CD4-positive, alpha-beta T cell treated with Interleukin-4 for 4 hours (primary cell): ENCODE measurements around the gene TRMT112.
A peak's percentile ranks its signal among the peaks of the same experiment; 100 is the strongest.
"Not testable (repeated sequence)": the region's sequence is repeated elsewhere in the genome, so short reads cannot be mapped to it uniquely, and the experiment has no call there.

ENCODE experiments used
- DNase-seq: peaks from one replicate; pipeline ENCODE4 v3.0.0-alpha.2; 2020

Gene TRMT112

DNA sequence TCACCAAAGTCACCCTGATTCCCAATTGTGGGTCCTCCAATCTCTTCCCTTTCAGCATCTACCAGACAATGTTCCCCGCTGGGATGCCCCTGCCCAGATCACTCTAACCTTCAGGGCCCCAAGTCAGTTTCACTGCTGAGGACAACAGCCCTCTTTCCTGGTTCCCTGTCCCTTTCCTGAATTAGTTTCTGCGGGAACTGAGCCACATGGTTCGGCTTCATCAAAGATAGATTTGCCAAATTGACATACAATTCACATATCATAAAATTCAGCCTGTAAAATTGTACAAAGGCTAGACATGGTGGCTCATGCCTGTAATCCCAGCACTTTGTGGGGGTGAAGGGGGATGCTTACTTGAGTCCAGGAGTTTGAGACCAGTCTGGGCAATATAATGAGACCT is 10.6 kb upstream of the TRMT112 start:
- DNase-seq: no peak

DNA sequence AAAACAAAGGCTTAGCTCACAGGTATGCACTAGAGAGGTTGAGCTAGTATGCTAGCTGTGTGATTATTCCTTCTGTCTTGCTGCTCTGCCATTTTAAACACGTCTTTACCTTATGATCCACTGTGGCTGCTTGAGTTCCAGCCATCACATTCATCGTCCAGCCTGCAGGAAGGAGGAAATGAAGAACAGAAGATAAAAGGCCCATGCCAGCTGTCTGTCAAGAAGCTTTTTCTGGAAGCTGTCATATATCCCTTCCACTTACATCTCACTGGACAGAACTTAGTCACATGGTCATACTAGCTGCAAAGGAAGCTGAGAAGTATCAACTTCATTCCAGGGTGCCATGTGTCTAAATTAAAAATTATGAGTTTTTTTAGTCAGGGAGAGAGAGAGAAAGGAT is 10.0 kb upstream of the TRMT112 start:
- no peak for DNase-seq

- no peak for DNase-seq
These were observed 7.5 kb upstream of the TRMT112 start for GRCh38 chr11:64324692-64325469.

DNA sequence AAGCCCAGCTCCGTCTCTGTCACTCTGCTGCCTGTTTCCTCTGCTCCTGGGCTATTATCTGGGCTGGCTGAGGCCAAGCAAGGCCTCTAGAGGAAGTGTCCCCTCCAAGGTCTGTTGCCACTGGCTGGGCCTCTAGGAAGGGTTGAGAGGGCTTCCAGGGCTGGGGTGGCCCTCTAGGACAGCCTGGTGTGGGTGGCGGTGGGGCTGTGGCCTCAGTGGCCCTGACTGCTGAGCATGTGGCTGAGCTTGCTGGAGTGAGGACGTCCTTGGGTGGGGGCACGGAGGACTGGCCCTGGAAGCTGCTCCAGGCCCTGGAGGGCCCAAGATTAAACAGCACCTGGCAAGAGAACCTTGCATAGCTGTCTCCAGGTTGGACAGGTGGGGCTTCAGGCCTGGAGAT is 6.6 kb upstream of the TRMT112 start:
- DNase-seq: not testable (repeated sequence)

- DNase-seq: no peak
These were observed 6.0 kb upstream of the TRMT112 start for GRCh38 chr11:64323373-64323772.

DNA sequence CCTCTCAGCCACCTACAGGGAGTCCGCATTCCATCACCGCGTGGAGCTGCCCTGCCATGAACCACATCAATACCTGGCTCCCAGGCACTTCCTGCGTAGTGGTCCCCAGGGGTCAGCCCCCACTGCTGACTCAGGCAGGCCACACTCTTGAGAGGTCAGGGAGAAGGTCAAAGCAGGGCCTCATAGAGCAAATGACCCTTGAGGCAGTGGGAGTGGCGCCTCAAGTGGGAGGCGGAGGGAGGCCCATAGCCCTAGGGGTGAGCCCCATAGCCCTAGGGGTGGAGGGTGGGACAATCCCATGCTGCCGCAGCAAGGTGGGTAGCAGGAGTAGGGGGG is 5.5 kb upstream of the TRMT112 start:
- DNase-seq: no peak

- DNase-seq: no peak
These were observed 4.2 kb upstream of the TRMT112 start for GRCh38 chr11:64321533-64321932.

GRCh38 chr11:64321026-64321425 is 3.7 kb upstream of the TRMT112 start:
- DNase-seq: no peak

DNA sequence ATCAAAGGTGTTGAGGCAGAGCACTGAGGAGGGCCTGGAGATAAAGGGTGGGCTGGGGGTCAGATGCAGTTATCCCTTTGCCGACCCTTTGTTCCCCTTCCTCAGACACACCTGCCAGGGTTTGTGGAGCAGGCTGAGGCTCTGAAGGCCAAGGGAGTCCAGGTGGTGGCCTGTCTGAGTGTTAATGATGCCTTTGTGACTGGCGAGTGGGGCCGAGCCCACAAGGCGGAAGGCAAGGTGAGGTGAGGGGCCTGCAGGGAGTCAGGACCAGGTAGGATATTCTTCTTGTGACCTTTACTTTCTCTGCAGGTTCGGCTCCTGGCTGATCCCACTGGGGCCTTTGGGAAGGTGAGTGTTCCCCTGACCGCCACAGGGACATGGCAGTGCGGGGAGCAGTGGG is 3.2 kb upstream of the TRMT112 start:
- DNase-seq: no peak

GRCh38 chr11:64318766-64319761 is 1.7 kb upstream of the TRMT112 start:
- no peak for DNase-seq

DNA sequence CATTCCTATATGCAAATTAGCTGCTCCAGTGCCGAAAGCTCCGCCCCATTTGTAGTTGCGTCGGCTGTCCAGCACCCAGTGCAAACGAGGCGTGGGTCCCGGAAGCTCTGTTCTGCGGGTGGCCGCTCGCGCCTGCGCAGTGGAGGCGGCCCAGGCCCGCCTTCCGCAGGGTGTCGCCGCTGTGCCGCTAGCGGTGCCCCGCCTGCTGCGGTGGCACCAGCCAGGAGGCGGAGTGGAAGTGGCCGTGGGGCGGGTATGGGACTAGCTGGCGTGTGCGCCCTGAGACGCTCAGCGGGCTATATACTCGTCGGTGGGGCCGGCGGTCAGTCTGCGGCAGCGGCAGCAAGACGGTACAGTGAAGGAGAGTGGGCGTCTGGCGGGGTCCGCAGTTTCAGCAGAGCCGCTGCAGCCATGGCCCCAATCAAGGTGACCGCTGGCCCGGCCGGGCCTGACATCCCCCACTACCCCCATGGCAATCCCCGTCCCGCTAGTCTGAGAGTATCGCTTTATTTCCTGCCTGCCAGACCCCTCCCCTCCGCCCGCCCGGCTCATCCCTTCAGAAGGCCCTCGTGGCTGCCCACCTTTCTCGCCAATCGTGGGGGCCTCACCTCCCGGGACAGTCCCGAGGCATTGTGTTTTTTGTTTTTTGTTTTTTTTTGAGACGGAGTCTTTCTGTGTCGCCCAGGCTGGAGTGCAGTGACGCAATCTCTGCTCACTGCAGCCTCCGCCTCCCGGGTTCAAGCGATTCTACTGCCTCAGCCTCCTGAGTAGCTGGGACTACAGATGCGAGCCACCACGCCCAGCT is 804 bp upstream of the TRMT112 start, which contains the start of gene PRDX5:
TSS of gene PRDX5 (plus strand) at position 161 of the 805 bp plus-strand sequence. CDS start at position 256, 95 bp downstream.
- peak; percentile 97 for DNase-seq

DNA sequence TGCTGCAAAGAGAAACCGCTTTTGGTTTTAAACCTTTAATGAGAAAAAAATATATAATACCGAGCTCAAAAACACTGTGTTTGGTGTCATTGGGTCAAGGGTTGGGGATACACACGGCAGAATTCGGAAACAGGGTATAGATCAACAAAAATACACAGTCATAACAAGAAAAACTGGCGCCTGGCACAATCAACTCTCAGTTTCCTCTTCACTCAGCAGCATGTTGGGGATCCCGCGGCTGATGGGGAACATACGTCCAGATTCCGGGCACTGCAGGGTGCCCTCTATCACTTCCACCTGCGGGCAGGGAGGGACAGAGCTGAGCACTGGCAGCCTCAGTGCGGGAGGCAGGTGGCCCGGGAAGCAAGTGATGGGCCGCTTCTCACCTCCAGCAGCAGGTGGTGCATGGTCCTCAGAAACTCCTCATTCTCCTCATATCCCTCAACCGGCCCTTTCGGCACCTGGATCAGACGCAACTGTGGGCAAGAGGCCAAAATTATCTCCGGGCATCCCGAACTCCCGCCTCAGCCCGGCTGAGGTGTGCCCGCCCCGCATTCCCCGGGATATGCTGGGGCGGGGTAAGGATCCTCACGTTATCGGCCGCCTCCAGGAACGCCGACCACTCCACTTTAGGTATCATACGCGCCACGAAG is 561 bp downstream of the TRMT112 start:
- peak; percentile 27 for DNase-seq

GRCh38 chr11:64315667-64316526 is 1.5 kb downstream of the TRMT112 start:
- DNase-seq: not testable (repeated sequence)

- no peak for DNase-seq
These were observed 2.4 kb downstream of the TRMT112 start for GRCh38 chr11:64314805-64315561.

DNA sequence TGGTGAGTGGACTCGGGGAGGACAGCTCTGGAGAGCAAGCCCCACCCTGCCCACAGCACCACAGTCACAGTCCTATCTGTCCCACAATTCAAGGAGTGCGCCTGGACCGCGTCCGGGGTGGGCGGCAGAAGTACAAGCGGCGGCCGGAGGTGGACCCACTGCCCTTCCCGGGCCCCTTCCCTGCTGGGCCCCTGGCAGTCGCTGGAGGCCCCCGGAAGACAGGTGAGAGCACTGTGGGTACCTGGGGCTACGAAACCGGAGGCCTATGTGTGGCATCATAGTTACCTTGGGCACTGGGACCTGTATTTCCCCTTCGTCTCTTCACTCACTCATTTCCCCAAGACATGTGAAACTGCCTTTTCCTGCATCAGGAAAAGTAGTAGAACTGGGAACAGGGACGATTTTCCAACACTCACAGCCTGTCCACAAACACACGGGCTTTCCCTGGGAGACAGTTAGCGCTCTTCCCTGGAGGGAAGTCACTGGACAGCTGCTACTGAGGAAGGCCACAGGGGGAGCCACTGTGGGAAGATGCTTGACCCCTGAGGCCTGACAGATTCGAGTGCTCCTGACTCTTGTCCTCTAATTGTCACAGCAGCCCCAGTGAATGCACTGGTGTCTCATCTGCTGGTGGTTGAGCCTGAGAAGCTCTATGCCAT is 3.1 kb downstream of the TRMT112 start:
- no peak for DNase-seq

DNA sequence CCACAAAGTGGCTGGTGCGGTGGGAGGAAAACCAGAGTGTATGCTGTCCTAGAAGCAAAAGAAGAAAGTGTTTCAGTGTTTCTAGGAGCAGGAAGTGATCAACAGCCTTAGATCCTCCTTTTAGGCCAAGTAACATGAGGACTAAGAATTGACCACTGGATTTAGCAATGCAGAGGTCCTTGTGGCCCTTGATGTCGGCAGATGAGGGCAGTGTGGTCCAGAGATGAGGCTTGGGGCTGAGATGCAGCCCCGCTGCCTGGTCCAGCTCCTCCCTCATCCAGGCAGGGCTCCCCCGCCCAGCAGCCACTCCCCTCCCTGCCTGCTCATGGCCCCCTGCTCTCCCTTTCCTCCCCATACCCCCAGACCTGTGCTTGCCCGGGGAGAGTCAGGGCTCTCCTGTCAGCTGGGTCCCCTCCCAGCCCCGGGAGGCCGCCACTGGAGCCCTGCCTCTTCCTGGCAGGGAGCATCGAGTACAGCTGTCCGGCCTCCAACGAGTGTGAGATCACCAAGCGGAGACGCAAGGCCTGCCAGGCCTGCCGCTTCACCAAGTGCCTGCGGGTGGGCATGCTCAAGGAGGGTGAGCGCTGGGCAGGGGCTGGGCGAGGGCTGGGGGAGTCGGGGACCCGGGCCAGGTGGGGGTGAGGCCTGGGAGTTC is 3.7 kb downstream of the TRMT112 start:
- no peak for DNase-seq

GRCh38 chr11:64312947-64313346 is 4.4 kb downstream of the TRMT112 start:
- no peak for DNase-seq

DNA sequence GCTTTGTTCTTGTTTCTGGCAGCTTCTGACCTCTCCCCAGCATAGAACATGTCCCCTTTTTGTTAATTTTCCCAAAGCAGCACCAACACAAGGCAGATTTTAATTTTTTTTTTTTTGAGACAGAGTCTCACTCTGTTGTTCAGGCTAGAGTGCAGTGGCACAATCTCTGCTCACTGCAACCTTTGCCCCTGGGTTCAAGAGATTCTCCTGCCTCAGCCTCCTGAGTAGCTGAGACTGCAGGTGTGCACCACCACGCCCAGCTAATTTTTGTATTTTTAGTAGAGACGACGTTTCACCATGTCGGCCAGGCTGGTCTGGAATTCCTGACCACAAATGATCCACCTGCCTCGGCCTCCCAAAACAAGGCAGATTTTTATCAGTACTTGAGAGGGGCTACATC is 9.6 kb downstream of the TRMT112 start:
- DNase-seq: not testable (repeated sequence)

DNA sequence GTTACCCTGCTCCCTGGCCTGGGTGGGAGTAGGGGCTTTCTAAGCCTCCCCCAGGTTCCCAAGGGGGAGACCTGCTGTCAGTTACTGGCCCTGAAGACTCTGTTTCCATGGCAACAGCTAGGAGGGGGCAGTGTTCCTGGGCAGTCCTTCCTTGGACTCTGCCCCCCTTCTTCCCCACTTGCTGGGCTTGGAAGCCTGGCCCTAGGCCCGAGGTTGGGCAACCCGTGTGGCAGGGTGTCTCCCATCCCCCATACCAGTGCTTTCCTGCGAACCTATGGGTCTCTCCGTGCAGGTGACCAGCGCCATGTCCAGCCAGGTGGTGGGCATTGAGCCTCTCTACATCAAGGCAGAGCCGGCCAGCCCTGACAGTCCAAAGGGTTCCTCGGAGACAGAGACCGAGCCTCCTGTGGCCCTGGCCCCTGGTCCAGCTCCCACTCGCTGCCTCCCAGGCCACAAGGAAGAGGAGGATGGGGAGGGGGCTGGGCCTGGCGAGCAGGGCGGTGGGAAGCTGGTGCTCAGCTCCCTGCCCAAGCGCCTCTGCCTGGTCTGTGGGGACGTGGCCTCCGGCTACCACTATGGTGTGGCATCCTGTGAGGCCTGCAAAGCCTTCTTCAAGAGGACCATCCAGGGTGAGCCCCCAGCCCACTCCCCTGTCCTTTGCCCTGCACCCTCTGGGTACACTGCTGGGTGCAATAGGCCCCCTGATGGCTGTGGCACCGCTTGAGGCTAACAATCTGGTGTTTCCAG is 10.3 kb downstream of the TRMT112 start:
- no peak for DNase-seq
